ENCODE measurements around the gene AKNA. TPM values are rescaled to one million over a fixed set of nuclear protein-coding genes. Genes with fewer than 3 reads are reported as not detected.

Gene AKNA
- total RNA-seq, 2 donors from 2014 or later: 3.1 to 7.8 TPM

- Histone ChIP-seq H3K4me1 (peaks cover 0 to 14% of the 10 kb centered on the region in 2 donors), H3K36me3 (peaks cover 25% of the 10 kb centered on the region), H3K27me3 (no peaks in the 10 kb centered on the region), H3K9me3 (no peaks in the 10 kb centered on the region), H3K4me3 (no peak overlapping the region), H3K27ac (no peak overlapping the region)
- no peak for DNase-seq (ENCODE audit: low spot score)
- no peak for TF ChIP-seq CTCF (IDR thresholded peaks at IDR 0.05)
Measured at GRCh38 chr9:114378883-114379282, 8.9 kb downstream of the AKNA start.

GRCh38 chr9:114378016-114378415 is 9.8 kb downstream of the AKNA start:
- H3K27me3 ChIP-seq: no peaks in the 10 kb centered on the region
- no peaks in the 10 kb centered on the region for H3K9me3 ChIP-seq
- H3K4me3 ChIP-seq: no peak overlapping the region
- peaks cover 27% of the 10 kb centered on the region for H3K36me3 ChIP-seq
- no peak for DNase-seq (ENCODE audit: low spot score)
- TF ChIP-seq CTCF (IDR thresholded peaks at IDR 0.05): no peak
- H3K27ac ChIP-seq: no peak overlapping the region
- peaks cover 0 to 6% of the 10 kb centered on the region in 2 donors for H3K4me1 ChIP-seq

GRCh38 chr9:114376586-114377445 is 11.0 kb downstream of the AKNA start:
- DNase-seq (ENCODE audit: low spot score): no peak
- Histone ChIP-seq H3K27ac (no peak overlapping the region), H3K4me3 (no peak overlapping the region), H3K4me1 (peaks cover 0 to 13% of the 10 kb centered on the region in 2 donors), H3K9me3 (no peaks in the 10 kb centered on the region), H3K36me3 (peaks cover 27% of the 10 kb centered on the region), H3K27me3 (no peaks in the 10 kb centered on the region)
- TF ChIP-seq CTCF (IDR thresholded peaks at IDR 0.05): no peak

- DNase-seq (ENCODE audit: low spot score): no peak
- Histone ChIP-seq H3K4me1 (peaks cover 0 to 19% of the 10 kb centered on the region in 2 donors), H3K27ac (no peak overlapping the region), H3K36me3 (peaks cover 27% of the 10 kb centered on the region), H3K4me3 (no peak overlapping the region), H3K27me3 (no peaks in the 10 kb centered on the region), H3K9me3 (no peaks in the 10 kb centered on the region)
- no peak for TF ChIP-seq CTCF (IDR thresholded peaks at IDR 0.05)
Measured at GRCh38 chr9:114375386-114376175, 12.2 kb downstream of the AKNA start.

- DNase-seq (ENCODE audit: low spot score): no peak
- no peaks in the 10 kb centered on the region for H3K9me3 ChIP-seq
- H3K27ac ChIP-seq: no peak overlapping the region
- H3K4me1 ChIP-seq: peaks cover 0 to 19% of the 10 kb centered on the region in 2 donors
- no peaks in the 10 kb centered on the region for H3K27me3 ChIP-seq
- peaks cover 22% of the 10 kb centered on the region for H3K36me3 ChIP-seq
- no peak overlapping the region for H3K4me3 ChIP-seq
- TF ChIP-seq CTCF (IDR thresholded peaks at IDR 0.05): no peak
Measured at GRCh38 chr9:114374936-114375335, 12.8 kb downstream of the AKNA start.

Data from right atrium auricular region (tissue), 2 donors.